Measurements from ENCODE around the gene GPR149.

The GPR149 gene

GRCh38 chr3:154338570-154338969, 91.4 kb downstream of the GPR149 start:
- no peak for DNase-seq (ENCODE audit: low spot score)

- DNase-seq (ENCODE audit: low spot score), result no peak
These were observed 92.0 kb downstream of the GPR149 start for GRCh38 chr3:154338008-154338407.

GRCh38 chr3:154334973-154335420, 95.0 kb downstream of the GPR149 start:
- DNase-seq (ENCODE audit: low spot score), result peak; percentile 25

GRCh38 chr3:154327871-154328270, 102.1 kb downstream of the GPR149 start:
- DNase-seq (ENCODE audit: low spot score), result no peak

GRCh38 chr3:154324919-154325318, 105.1 kb downstream of the GPR149 start:
- no peak for DNase-seq (ENCODE audit: low spot score)

GRCh38 chr3:154323891-154324738, 105.9 kb downstream of the GPR149 start, which contains the start of gene DHX36:
Gene DHX36, minus strand, starts transcription at chr3:154324487. Its CDS starts 71 bp downstream, at chr3:154324416.
- peak; percentile 96 for DNase-seq (ENCODE audit: low spot score)

DNA sequence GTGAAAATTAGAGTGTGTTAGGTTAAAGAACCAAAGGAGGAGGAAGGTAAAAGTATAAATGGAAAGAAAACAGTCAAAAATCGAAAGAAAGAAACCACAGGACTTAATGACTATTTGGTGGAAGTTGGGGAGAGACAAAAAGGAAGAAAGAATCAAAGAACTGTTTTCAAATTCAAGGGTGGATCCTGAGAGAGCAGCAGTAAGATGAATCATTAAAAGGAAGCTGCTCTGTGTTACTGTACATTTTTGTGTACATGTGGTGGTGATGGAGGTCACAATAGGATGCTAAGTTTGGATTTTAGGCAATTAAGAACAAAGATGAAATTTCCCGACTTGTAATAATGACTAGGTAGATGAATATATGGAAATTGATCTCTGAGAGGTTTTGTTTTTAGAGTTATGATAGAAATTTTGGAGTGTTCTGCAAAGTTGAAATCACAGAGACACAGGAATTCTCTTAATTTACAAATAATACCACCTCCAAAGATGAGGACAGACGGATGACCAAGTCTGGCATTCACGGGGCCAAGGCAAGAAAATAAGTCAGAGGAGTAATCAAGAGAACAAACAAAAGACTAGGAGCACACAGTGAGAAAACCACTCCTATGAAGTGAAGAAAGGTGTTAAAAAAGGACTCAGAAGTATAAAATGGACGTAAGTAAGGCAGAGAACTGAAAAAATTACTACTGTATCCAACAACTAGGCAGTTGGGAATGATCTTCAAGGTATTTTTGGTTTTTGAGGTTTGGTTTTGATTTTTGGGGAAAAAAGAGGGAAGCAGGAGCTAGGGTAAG, 112.8 kb downstream of the GPR149 start:
- no peak for DNase-seq (ENCODE audit: low spot score)

DNA sequence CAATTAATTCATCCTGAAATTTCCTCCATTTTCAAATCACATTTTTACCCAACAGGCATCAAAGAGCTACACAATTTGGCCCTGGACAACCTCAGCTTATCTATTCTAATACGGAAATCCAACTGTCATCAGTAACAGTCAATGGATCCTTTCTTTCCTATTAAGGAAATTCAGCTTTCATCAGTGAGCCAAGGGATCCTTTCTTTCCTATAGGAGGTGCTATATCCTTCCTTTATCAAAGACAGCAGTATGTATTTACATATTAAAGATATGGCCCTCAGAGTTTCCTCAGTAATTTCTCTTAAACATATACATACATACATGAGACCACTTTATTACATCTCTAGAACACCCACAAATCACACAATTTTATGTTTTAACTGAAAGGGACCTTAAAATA, 115.8 kb downstream of the GPR149 start:
- no peak for DNase-seq (ENCODE audit: low spot score)

DNA sequence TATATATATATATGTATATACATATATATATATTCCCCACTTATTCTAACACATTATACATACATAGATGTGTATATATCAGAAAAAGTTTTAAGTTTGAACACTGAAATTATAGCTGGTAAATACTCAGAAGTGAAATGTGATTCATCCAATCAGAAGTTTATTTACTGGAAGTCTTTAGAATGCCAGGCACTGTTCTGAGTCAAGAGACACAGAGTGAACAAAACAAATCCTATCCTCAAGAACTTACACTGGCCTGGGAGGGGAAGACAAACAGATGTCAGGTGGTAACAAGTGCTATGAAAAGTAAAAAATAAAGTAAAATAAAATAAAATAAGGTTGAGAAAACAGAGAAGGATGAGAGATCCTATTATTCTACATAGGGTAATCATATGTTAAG, 119.2 kb downstream of the GPR149 start:
- no peak for DNase-seq (ENCODE audit: low spot score)

DNA sequence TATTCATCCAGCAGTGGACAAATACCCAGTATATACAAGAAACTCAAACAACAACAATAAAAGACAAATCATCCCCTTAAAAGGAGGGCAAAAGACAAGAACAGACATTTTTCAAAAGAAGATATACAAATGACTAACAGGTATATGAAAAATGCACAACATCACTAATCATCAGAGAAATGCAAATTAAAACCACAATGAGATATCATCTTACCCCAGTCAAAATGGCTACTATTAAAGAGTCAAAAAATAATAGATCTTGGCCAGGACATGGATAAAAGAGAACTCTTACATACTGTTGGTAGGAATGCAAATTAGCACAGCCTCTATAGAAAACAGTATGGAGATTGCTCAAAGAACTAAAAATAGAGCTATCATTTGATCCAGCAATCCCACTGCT, 122.6 kb downstream of the GPR149 start:
- DNase-seq (ENCODE audit: low spot score), result no peak

GRCh38 chr3:154304936-154305335, 125.1 kb downstream of the GPR149 start:
- DNase-seq (ENCODE audit: low spot score), result no peak

DNA sequence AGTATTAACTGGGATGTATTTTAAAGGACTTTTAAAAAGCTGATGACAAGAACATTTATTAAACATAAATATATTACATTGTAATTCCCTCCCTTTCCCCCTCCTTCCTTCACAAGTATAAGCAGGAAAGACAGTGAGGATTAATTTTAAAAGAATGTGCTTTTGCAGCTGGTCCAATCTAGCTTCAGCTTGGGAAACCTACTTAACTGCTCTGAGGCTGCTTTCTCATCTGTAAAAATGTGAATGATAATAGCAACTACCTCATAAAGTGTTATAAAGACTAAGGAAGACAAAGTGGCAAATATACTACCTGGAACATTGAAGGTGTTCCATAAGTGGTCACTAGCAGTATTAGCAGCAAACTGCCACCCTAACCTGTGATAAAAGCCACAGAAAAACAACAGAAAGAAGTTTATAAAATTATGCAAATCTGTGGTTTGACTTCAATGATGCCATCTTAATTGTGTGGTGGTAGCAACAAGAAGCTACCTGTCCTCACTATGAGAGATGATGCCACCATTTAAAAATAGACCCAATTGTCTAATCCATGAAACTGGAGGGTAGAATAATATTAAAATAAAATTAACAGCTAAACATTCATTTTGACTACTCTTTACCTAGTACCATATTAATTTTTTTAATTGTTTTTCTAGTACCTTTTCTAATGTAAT, 125.7 kb downstream of the GPR149 start:
- DNase-seq (ENCODE audit: low spot score), result no peak

- DNase-seq (ENCODE audit: low spot score), result no peak
These were observed 128.4 kb downstream of the GPR149 start for GRCh38 chr3:154301561-154301960.

DNA sequence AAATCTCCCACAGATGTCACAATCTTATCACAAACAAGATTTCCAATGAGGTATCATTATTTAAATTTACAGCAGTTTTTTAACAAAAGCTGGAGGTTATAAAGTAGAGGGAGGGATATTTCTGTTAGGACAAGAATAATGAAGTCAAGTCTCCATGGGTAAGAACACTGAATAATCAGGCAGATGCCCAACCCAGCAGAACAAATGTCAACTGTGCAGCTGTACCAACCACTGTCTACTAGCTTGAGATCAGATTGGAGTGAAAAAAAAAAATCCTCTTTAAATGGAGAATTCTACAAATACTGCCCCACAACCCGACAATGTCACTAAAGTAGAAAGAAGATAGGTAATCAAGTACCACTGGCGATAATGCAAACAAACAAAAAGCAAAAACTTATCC, 136.0 kb downstream of the GPR149 start:
- DNase-seq (ENCODE audit: low spot score), result no peak

GRCh38 chr3:154290187-154290586, 139.8 kb downstream of the GPR149 start:
- DNase-seq (ENCODE audit: low spot score), result no peak
